HCT116 (cell line): ENCODE data around the gene GLIPR2. TPM values are rescaled to one million over a fixed set of nuclear protein-coding genes. Genes with fewer than 3 reads are reported as not detected.
A peak's percentile ranks its signal among the peaks of the same experiment; 100 is the strongest.

Experiments
- ATAC-seq: fragments of 200-7000 bp; cut with Tn5 transposase; 2 replicates; pipeline ENCODE4 v1.9.1; 2020; ENCODE audit warnings: mild to moderate bottlenecking, moderate library complexity
- BruUV-seq: library from RNA; stranded (reverse); fragments of 400-500 nt; replicated peaks from 2 replicates; lab custom pipeline; 2021; lab: Mats Ljungman, UMichigan
- CTCF ChIA-PET: fragments of 300-600 bp; sonication (Branson Sonifier 250); formaldehyde crosslinking; loops from one replicate; lab custom pipeline; 2021; ENCODE audit warnings: antibody characterized with exemption; lab: Charles Lee
- POLR2A ChIA-PET: fragments of 300-600, 350-600 bp; sonication (Branson Sonifier 250); formaldehyde crosslinking; loops from one replicate; lab custom pipeline; 2021; ENCODE audit warnings: antibody characterized with exemption; lab: Charles Lee
- RAD21 ChIA-PET, 2 experiments: fragments of 300-600 bp; sonication (Branson Sonifier 250); formaldehyde crosslinking; loops; one replicate each; lab custom pipeline; 2023; ENCODE audit warnings: low total read pairs in 2 of 2; ENCODE audit not compliant: uncharacterized antibody in 2 of 2, unreplicated experiment in 2 of 2, low non-redundant PET in 1 of 2; lab: Charles Lee
- DNase-seq: peaks from one replicate; pipeline ENCODE4 v3.0.0-alpha.2; 2010; ENCODE audit warnings: low read depth, low spot score
- H2AFZ ChIP-seq: fragments of 200-600 bp; shearing (Covaris generic), sonication (generic); 2 replicates; pipeline ENCODE4 v1.6.1; 2017; ENCODE audit warnings: low read depth, mixed run types, mixed read lengths, antibody characterized with exemption, low read length; ENCODE audit not compliant: poor library complexity, severe bottlenecking
- H3K27ac ChIP-seq: 2 replicates; pipeline ENCODE4 v1.5.1; 2012; ENCODE audit warnings: low read depth, low read length
- H3K27me3 ChIP-seq: fragments of 200-600 bp; sonication (generic); 2 replicates; pipeline ENCODE4 v1.6.1; 2016; ENCODE audit warnings: mixed run types, low read length, mixed read lengths; ENCODE audit not compliant: insufficient read depth
- H3K36me3 ChIP-seq, 2 experiments: fragments of 200-500 bp in 1 of 2; fragments of 200-600 bp in 1 of 2; sonication (Bioruptor generic) in 1 of 2; sonication (generic) in 1 of 2; 2 replicates each; pipeline versions ENCODE4 v1.5.1 to v1.6.1; 2014 to 2016; ENCODE audit warnings: low read length in 2 of 2, inconsistent platforms in 1 of 2, mixed read lengths in 1 of 2, mixed run types in 1 of 2; ENCODE audit not compliant: insufficient read depth in 2 of 2, control insufficient read depth in 1 of 2
- H3K4me1 ChIP-seq, 2 experiments: fragments of 200-600 bp in 1 of 2; sonication (generic) in 1 of 2; 2 replicates each; pipeline versions ENCODE4 v1.5.1 to v1.6.1; 2012 to 2017; ENCODE audit warnings: low read length in 2 of 2, inconsistent platforms in 1 of 2, mild to moderate bottlenecking in 1 of 2, mixed read lengths in 1 of 2, mixed run types in 1 of 2, moderate library complexity in 1 of 2; ENCODE audit not compliant: insufficient read depth in 2 of 2, control insufficient read depth in 1 of 2
- H3K4me2 ChIP-seq: fragments of 200-600 bp; sonication (generic); 2 replicates; pipeline ENCODE4 v1.6.1; 2017; ENCODE audit warnings: mixed run types, low read length, mixed read lengths
- H3K4me3 ChIP-seq, 2 experiments: fragments of 200-600 bp in 1 of 2; sonication (generic) in 1 of 2; replicated peaks in 1 of 2; 2 replicates each; pipeline ENCODE4 v1.5.1; 2011 to 2016; ENCODE audit warnings: low read length in 2 of 2, control low read depth in 1 of 2, low read depth in 1 of 2, mild to moderate bottlenecking in 1 of 2, mixed read lengths in 1 of 2, mixed run types in 1 of 2
- H3K79me2 ChIP-seq: fragments of 200-600 bp; sonication (generic); 2 replicates; pipeline ENCODE4 v1.6.1; 2017; ENCODE audit warnings: mild to moderate bottlenecking, mixed run types, low read length, moderate library complexity, mixed read lengths; ENCODE audit not compliant: insufficient read depth
- H3K9ac ChIP-seq: fragments of 200-600 bp; sonication (generic); 2 replicates; pipeline ENCODE4 v1.6.1; 2016; ENCODE audit warnings: low read length, mixed read lengths
- H3K9me2 ChIP-seq: fragments of 200-600 bp; sonication (generic), shearing (Covaris generic); 2 replicates; pipeline ENCODE4 v1.6.1; 2017; ENCODE audit warnings: mixed run types, mild to moderate bottlenecking, moderate library complexity; ENCODE audit not compliant: insufficient read depth
- H3K9me3 ChIP-seq, 2 experiments: fragments of 200-500 bp in 1 of 2; fragments of 200-600 bp in 1 of 2; sonication (Bioruptor generic) in 1 of 2; sonication (generic) in 1 of 2; 2 replicates each; pipeline ENCODE4 v1.6.1; 2014 to 2017; ENCODE audit warnings: low read length in 2 of 2, mixed read lengths in 2 of 2, inconsistent platforms in 1 of 2, low read depth in 1 of 2, mild to moderate bottlenecking in 1 of 2, mixed run types in 1 of 2, moderate library complexity in 1 of 2; ENCODE audit not compliant: control insufficient read depth in 1 of 2, insufficient read depth in 1 of 2
- H4K20me1 ChIP-seq: fragments of 200-600 bp; sonication (generic), shearing (Covaris generic); 2 replicates; pipeline ENCODE4 v1.6.1; 2017; ENCODE audit warnings: mixed run types, mild to moderate bottlenecking, moderate library complexity; ENCODE audit not compliant: insufficient read depth
- CEBPB ChIP-seq: IDR thresholded peaks from 2 replicates; pipeline ENCODE4 v1.6.1; 2012; ENCODE audit warnings: low read depth
- CTCF ChIP-seq, 3 experiments: fragments of 200-600 bp in 1 of 3; sonication (generic) in 1 of 3; IDR thresholded peaks in 2 of 3; conservative IDR thresholded peaks in 1 of 3; 2 replicates each; pipeline ENCODE4 v1.5.1; 2012 to 2017; ENCODE audit warnings: low read depth in 2 of 3, low read length in 2 of 3, antibody characterized with exemption in 1 of 3, borderline replicate concordance in 1 of 3, control low read depth in 1 of 3, mild to moderate bottlenecking in 1 of 3, mixed read lengths in 1 of 3, mixed run types in 1 of 3, moderate library complexity in 1 of 3; ENCODE audit not compliant: insufficient read depth in 1 of 3
- EGR1 ChIP-seq: IDR thresholded peaks from 2 replicates; pipeline ENCODE4 v1.6.1; 2012; ENCODE audit warnings: low read depth
- JUND ChIP-seq: IDR thresholded peaks from 2 replicates; pipeline ENCODE4 v1.6.1; 2012
- RAD21 ChIP-seq: IDR thresholded peaks from 2 replicates; pipeline ENCODE4 v1.6.1; 2012; ENCODE audit warnings: low read depth, mild to moderate bottlenecking
- SIN3A ChIP-seq: IDR thresholded peaks from 2 replicates; pipeline ENCODE4 v1.6.1; 2012; ENCODE audit warnings: low read depth
- SP1 ChIP-seq: IDR thresholded peaks from 2 replicates; pipeline ENCODE4 v1.6.1; 2012; ENCODE audit warnings: low read depth
- intact Hi-C: fragments of 100-400 bp; cut with micrococcal nuclease; formaldehyde crosslinking; loops from 2 replicates; pipeline ENCODE4 v1.10.0; 2022
- total RNA-seq: library from RNA; stranded (reverse); gene quantifications from one replicate; pipeline ENCODE4 v1.2.1, GENCODE V29; 2021; ENCODE audit not compliant: unreplicated experiment

GLIPR2 gene
- total RNA-seq, 1 experiment from 2014 or later, result 14.5 TPM

GRCh38 chr9:36091026-36091953 is 45.2 kb upstream of the GLIPR2 start:
- Histone ChIP-seq H4K20me1 (no peaks in the 10 kb centered on the region), H3K27me3 (no peaks in the 10 kb centered on the region), H3K36me3 (no peaks in the 10 kb centered on the region), H3K4me2 (no peak overlapping the region), H3K9ac (no peak overlapping the region), H3K4me3 (no peak overlapping the region), H3K9me2 (no peaks in the 10 kb centered on the region), H3K9me3 (peaks cover 0 to 6% of the 10 kb centered on the region in 2 experiments; a peak in 1 of 4 replicates), H2AFZ (no peak overlapping the region), H3K27ac (no peak overlapping the region), H3K79me2 (no peaks in the 10 kb centered on the region), H3K4me1 (no peaks in the 10 kb centered on the region)
- intact Hi-C loops, result no loop called here
- ChIA-PET POLR2A (no interaction called here), RAD21 (no interaction called here), CTCF (no interaction called here)
- no peak for DNase-seq
- TF ChIP-seq EGR1 (no peak), CTCF (IDR thresholded peaks at IDR 0.05 in 2 of 3, conservative IDR thresholded peaks at IDR 0.05 in 1 of 3; ENCODE audit: borderline replicate concordance in 1 of 3, insufficient read depth in 1 of 3, low read depth in 2 of 3, low read length in 2 of 3) (peak in 2 of 3 experiments; percentile 9 to 19; a peak in 1 of 6 replicates), RAD21 (peak; percentile 37; the same call in 1 of the 2 replicates)
- TF ChIP-seq, all 23 proteins: peak for 2
- no peak for ATAC-seq
- BruUV-seq, result no TSS peak

GRCh38 chr9:36092014-36092413 is 44.5 kb upstream of the GLIPR2 start:
- Histone ChIP-seq H3K4me1 (no peaks in the 10 kb centered on the region), H2AFZ (no peak overlapping the region), H3K36me3 (no peaks in the 10 kb centered on the region), H3K79me2 (no peaks in the 10 kb centered on the region), H4K20me1 (no peaks in the 10 kb centered on the region), H3K27me3 (no peaks in the 10 kb centered on the region), H3K9me3 (no peaks in the 10 kb centered on the region), H3K4me2 (no peak overlapping the region), H3K4me3 (no peak overlapping the region), H3K9me2 (no peaks in the 10 kb centered on the region), H3K9ac (no peak overlapping the region), H3K27ac (no peak overlapping the region)
- ChIA-PET RAD21 (no interaction called here), CTCF (no interaction called here), POLR2A (no interaction called here)
- intact Hi-C loops, result no loop called here
- TF ChIP-seq CEBPB, result no peak
- no peak for TF ChIP-seq JUND
- no peak for TF ChIP-seq SIN3A
- no peak for TF ChIP-seq SP1
- ATAC-seq, result no peak
- BruUV-seq, result no TSS peak
- DNase-seq, result no peak
